GM12878 (cell line): ENCODE data around the gene CACNA1D. TPM values are rescaled to one million over a fixed set of nuclear protein-coding genes. Genes with fewer than 3 reads are reported as not detected.

Source experiments
- BHLHE40 ChIP-seq, 2 experiments: fragments of 450-650 bp in 1 of 2; IDR thresholded peaks; 2 replicates each; pipeline ENCODE4 v1.6.1; 2011 to 2017; ENCODE audit warnings: low read depth in 2 of 2, borderline replicate concordance in 1 of 2, improper control_type of control experiment in 1 of 2, low read length in 1 of 2, mild to moderate bottlenecking in 1 of 2
- EP300 ChIP-seq, 2 experiments: fragments of 150-350 bp in 1 of 2; IDR thresholded peaks; 2 replicates each; pipeline ENCODE4 v1.6.1; 2011 to 2012; ENCODE audit warnings: low read depth in 2 of 2, low read length in 2 of 2, borderline replicate concordance in 1 of 2, improper control_type of control experiment in 1 of 2, inconsistent platforms in 1 of 2; ENCODE audit not compliant: control insufficient read depth in 1 of 2
- FOS ChIP-seq: IDR thresholded peaks from 3 replicates; pipeline ENCODE4 v1.6.1; 2011; ENCODE audit warnings: borderline replicate concordance; ENCODE audit not compliant: insufficient read length; ENCODE audit errors: extremely low read depth
- FOXK2 ChIP-seq: fragments of 450-650 bp; IDR thresholded peaks from 2 replicates; pipeline ENCODE4 v1.6.1; 2017; ENCODE audit warnings: mild to moderate bottlenecking, moderate library complexity
- FOXM1 ChIP-seq: IDR thresholded peaks from 2 replicates; pipeline ENCODE4 v1.6.1; 2012; ENCODE audit warnings: low read depth, mild to moderate bottlenecking, inconsistent platforms, low read length, moderate library complexity
- HDGF ChIP-seq: fragments of 450-650 bp; IDR thresholded peaks from 2 replicates; pipeline ENCODE4 v1.6.1; 2016; ENCODE audit warnings: antibody characterized with exemption
- JUNB ChIP-seq: IDR thresholded peaks from 2 replicates; pipeline ENCODE4 v1.6.1; 2016; ENCODE audit warnings: antibody characterized with exemption, mild to moderate bottlenecking
- MEF2B ChIP-seq: fragments of 450-650 bp; IDR thresholded peaks from 2 replicates; pipeline ENCODE4 v1.6.1; 2018; ENCODE audit warnings: mild to moderate bottlenecking, moderate library complexity; ENCODE audit not compliant: partially characterized antibody, poor library complexity, severe bottlenecking
- MTA2 ChIP-seq: fragments of 450-650 bp; IDR thresholded peaks from 2 replicates; pipeline ENCODE4 v1.6.1; 2016; ENCODE audit warnings: low read depth, mild to moderate bottlenecking, moderate library complexity
- NFXL1 ChIP-seq: fragments of 450-650 bp; IDR thresholded peaks from 2 replicates; pipeline ENCODE4 v1.6.1; 2017; ENCODE audit warnings: antibody characterized with exemption, mild to moderate bottlenecking, borderline replicate concordance
- NR2C2 ChIP-seq: IDR thresholded peaks from 2 replicates; pipeline ENCODE4 v1.6.1; 2011; ENCODE audit warnings: borderline replicate concordance, low read depth; ENCODE audit not compliant: control insufficient read depth, insufficient read length
- POLR2AphosphoS2 ChIP-seq: IDR thresholded peaks from 2 replicates; pipeline ENCODE4 v1.6.1; 2011; ENCODE audit warnings: low read depth, mild to moderate bottlenecking, low read length, improper control_type of control experiment, moderate library complexity
- RELA ChIP-seq: fragments of 450-650 bp; IDR thresholded peaks from 2 replicates; pipeline ENCODE4 v1.8.0; 2014; ENCODE audit warnings: borderline replicate concordance; ENCODE audit not compliant: partially characterized antibody
- RELB ChIP-seq: fragments of 450-650 bp; IDR thresholded peaks from 2 replicates; pipeline ENCODE4 v1.6.1; 2017; ENCODE audit warnings: low read depth, mild to moderate bottlenecking, moderate library complexity
- TAF1 ChIP-seq: IDR thresholded peaks from 2 replicates; pipeline ENCODE4 v1.6.1; 2011; ENCODE audit warnings: mild to moderate bottlenecking, low read depth, low read length, borderline replicate concordance
- YBX1 ChIP-seq: fragments of 450-650 bp; IDR thresholded peaks from 2 replicates; pipeline ENCODE4 v1.6.1; 2016; ENCODE audit warnings: antibody characterized with exemption
- YY1 ChIP-seq: IDR thresholded peaks from 2 replicates; pipeline ENCODE4 v1.6.1; 2011; ENCODE audit warnings: low read depth, mild to moderate bottlenecking, low read length
- ZBTB11 ChIP-seq: fragments of 450-650 bp; formaldehyde crosslinking; IDR thresholded peaks from 2 replicates; pipeline ENCODE4 v1.5.0; 2022; ENCODE audit warnings: mild to moderate bottlenecking, missing genetic modification characterization
- ZNF687 ChIP-seq: fragments of 450-650 bp; IDR thresholded peaks from 2 replicates; pipeline ENCODE4 v1.6.1; 2017; ENCODE audit warnings: mild to moderate bottlenecking, moderate library complexity
- ZSCAN29 ChIP-seq: fragments of 450-650 bp; IDR thresholded peaks from 2 replicates; pipeline ENCODE4 v1.6.1; 2017; ENCODE audit warnings: mild to moderate bottlenecking, moderate library complexity
- polyA plus RNA-seq, 11 experiments: library from polyadenylated mRNA; depleted of rRNA in 4 of 11; unstranded in 6 of 11; stranded (reverse) in 5 of 11; fragments of >200 nt; fragmentation: Nextera tagmentation in 4 of 11; fragmentation: Illumina TruSeq in 1 of 11; extraction: Ambion mirVana in 4 of 11; extraction: Trizol in 1 of 11; gene quantifications; 1 replicate in 1 of 11; 2 replicates in 10 of 11; pipeline versions ENCODE4 v1.2.1 to v1.2.3, GENCODE V29; 2011 to 2016; ENCODE audit warnings: inconsistent platforms in 2 of 11, missing spikeins in 2 of 11, low read depth in 1 of 11
- total RNA-seq, 4 experiments: library from RNA; depleted of rRNA in 3 of 4; stranded (reverse); fragments of >200 nt in 3 of 4; fragmentation: Illumina TruSeq in 1 of 4; extraction: Trizol in 1 of 4; gene quantifications; 2 replicates each; pipeline versions ENCODE4 v1.2.1 to v1.2.3, GENCODE V29; 2013 to 2021

CACNA1D gene
- total and polyA plus RNA-seq, 10 of the 15 experiments (the other 5 are each of a cell fraction or from before 2014, with no cell fraction given), result 0.21 to 24.4 (median 1.6) TPM

- TF ChIP-seq ZBTB11, result no peak
- peak; percentile 91 for TF ChIP-seq HDGF
- no peak for TF ChIP-seq ZSCAN29
- peak; percentile 66 for TF ChIP-seq RELA
- TF ChIP-seq YBX1, result peak; percentile 65; the same call in 1 of the 2 replicates
- TF ChIP-seq FOXM1, result no peak
- TF ChIP-seq YY1, result no peak
- peak; percentile 93 for TF ChIP-seq NFXL1
- TF ChIP-seq JUNB, result peak; percentile 41; the same call in 1 of the 2 replicates
- no peak for TF ChIP-seq NR2C2
- peak; percentile 57; the same call in 1 of the 2 replicates for TF ChIP-seq MTA2
- no peak for TF ChIP-seq FOS
- TF ChIP-seq RELB, result peak; percentile 77
- peak; percentile 80 to 84 for TF ChIP-seq BHLHE40 (IDR thresholded peaks at IDR 0.05; ENCODE audit: borderline replicate concordance in 1 of 2, low read depth in 2 of 2, low read length in 1 of 2)
- no peak for TF ChIP-seq TAF1
- peak; percentile 97 for TF ChIP-seq ZNF687
- peak; percentile 96 for TF ChIP-seq MEF2B
- peak; percentile 58 to 66; a peak in 3 of 4 replicates for TF ChIP-seq EP300 (IDR thresholded peaks at IDR 0.05; ENCODE audit: borderline replicate concordance in 1 of 2, control insufficient read depth in 1 of 2, low read depth in 2 of 2, low read length in 2 of 2)
- TF ChIP-seq POLR2AphosphoS2, result no peak
- TF ChIP-seq FOXK2, result peak; percentile 22; the same call in 1 of the 2 replicates
These were observed 279.4 kb downstream of the CACNA1D start (continued) for GRCh38 chr3:53773611-53774368.
